A673 (cell line): ENCODE data around the gene EBLN2. TPM values are rescaled to one million over a fixed set of nuclear protein-coding genes. Genes with fewer than 3 reads are reported as not detected.

Experiments
- BruUV-seq: library from RNA; stranded (reverse); fragments of 400-500 nt; replicated peaks from 2 replicates; lab custom pipeline; 2021; lab: Mats Ljungman, UMichigan
- CTCF ChIA-PET: fragments of 300-600 bp; sonication (Branson Sonifier 250); formaldehyde crosslinking; loops from one replicate; lab custom pipeline; 2022; ENCODE audit warnings: antibody characterized with exemption; lab: Charles Lee
- POLR2A ChIA-PET: fragments of 300-600 bp; sonication (Branson Sonifier 250); formaldehyde crosslinking; loops from one replicate; lab custom pipeline; 2022; ENCODE audit warnings: antibody characterized with exemption; ENCODE audit not compliant: low non-redundant PET; lab: Charles Lee
- DNase-seq: peaks from one replicate; pipeline ENCODE4 v3.0.0-alpha.2; 2015; ENCODE audit warnings: low spot score
- H3K27ac ChIP-seq: fragments of 200-600 bp; sonication (generic); 2 replicates; pipeline ENCODE4 v1.5.1; 2016; ENCODE audit warnings: mixed run types, low read depth, mild to moderate bottlenecking, mixed read lengths, antibody characterized with exemption, low read length; ENCODE audit not compliant: poor library complexity, severe bottlenecking
- H3K27me3 ChIP-seq: fragments of 200-600 bp; sonication (generic); replicated peaks from 2 replicates; pipeline ENCODE4 v1.6.1; 2017; ENCODE audit warnings: mixed run types, low read depth, mild to moderate bottlenecking, mixed read lengths, antibody characterized with exemption, low read length; ENCODE audit not compliant: insufficient read depth, poor library complexity
- H3K36me3 ChIP-seq: fragments of 200-600 bp; sonication (generic); 2 replicates; pipeline ENCODE4 v1.6.1; 2016; ENCODE audit warnings: mixed run types, mild to moderate bottlenecking, mixed read lengths, antibody characterized with exemption, low read length; ENCODE audit not compliant: insufficient read depth, poor library complexity, severe bottlenecking
- H3K4me1 ChIP-seq: fragments of 200-600 bp; sonication (generic); 2 replicates; pipeline ENCODE4 v1.6.1; 2017; ENCODE audit warnings: mixed run types, mild to moderate bottlenecking, mixed read lengths, antibody characterized with exemption, low read length; ENCODE audit not compliant: insufficient read depth, poor library complexity, severe bottlenecking
- H3K4me3 ChIP-seq: fragments of 200-600 bp; sonication (generic); 2 replicates; pipeline ENCODE4 v1.5.1; 2016; ENCODE audit warnings: low read depth, mixed run types, mild to moderate bottlenecking, mixed read lengths, low read length; ENCODE audit not compliant: poor library complexity, severe bottlenecking
- H3K9me3 ChIP-seq: fragments of 200-600 bp; sonication (generic); 2 replicates; pipeline ENCODE4 v1.6.1; 2016; ENCODE audit warnings: mixed run types, low read depth, mild to moderate bottlenecking, mixed read lengths, antibody characterized with exemption, low read length; ENCODE audit not compliant: poor library complexity, severe bottlenecking
- CTCF ChIP-seq: fragments of 300-800, 200-600 bp; sonication (generic); conservative IDR thresholded peaks from 2 replicates; pipeline ENCODE4 v1.5.1; 2017; ENCODE audit warnings: low read depth, mild to moderate bottlenecking, antibody characterized with exemption, low read length, moderate library complexity, mixed read lengths
- EZH2 ChIP-seq: fragments of 200-600 bp; sonication (generic); IDR thresholded peaks from 2 replicates; pipeline ENCODE4 v1.6.1; 2017; ENCODE audit warnings: borderline replicate concordance, low read depth, mild to moderate bottlenecking, mixed read lengths, antibody characterized with exemption, low read length; ENCODE audit not compliant: poor library complexity, severe bottlenecking
- intact Hi-C: fragments of 100-400 bp; cut with micrococcal nuclease; formaldehyde crosslinking; loops from one replicate; pipeline ENCODE4 v1.10.0; 2022; ENCODE audit not compliant: unreplicated experiment
- total RNA-seq: library from RNA; stranded (reverse); gene quantifications from 2 replicates; pipeline ENCODE4 v1.2.3, GENCODE V29; 2021

Gene EBLN2
- total RNA-seq, 1 experiment from 2014 or later, result 2.2 TPM

GRCh38 chr3:73021301-73021835 is 40.1 kb upstream of the EBLN2 start:
- CTCF ChIA-PET, result interaction anchor here (0.6 kb wide), 1 partner anchor 82 kb away, joined by 5 read pairs; no protein-coding TSS in a partner anchor
- Histone ChIP-seq H3K4me3 (no peak overlapping the region), H3K36me3 (no peaks in the 10 kb centered on the region), H3K27ac (no peak overlapping the region), H3K4me1 (no peaks in the 10 kb centered on the region), H3K9me3 (no peaks in the 10 kb centered on the region), H3K27me3 (no peaks in the 10 kb centered on the region)
- intact Hi-C loops, result no loop called here
- DNase-seq, result no peak
- TF ChIP-seq EZH2, result no peak
- no peak for TF ChIP-seq CTCF
- BruUV-seq, result no TSS peak
- POLR2A ChIA-PET, result no interaction called here

GRCh38 chr3:73024836-73025235 is 36.6 kb upstream of the EBLN2 start:
- H3K27me3 ChIP-seq, result no peaks in the 10 kb centered on the region
- H3K27ac ChIP-seq, result no peak overlapping the region
- BruUV-seq, result no TSS peak
- no peak overlapping the region for H3K4me3 ChIP-seq
- no peaks in the 10 kb centered on the region for H3K4me1 ChIP-seq
- intact Hi-C loops, result no loop called here
- DNase-seq, result no peak
- no peaks in the 10 kb centered on the region for H3K36me3 ChIP-seq
- ChIA-PET CTCF (no interaction called here), POLR2A (no interaction called here)
- TF ChIP-seq CTCF (no peak), EZH2 (no peak)
- H3K9me3 ChIP-seq, result no peaks in the 10 kb centered on the region

GRCh38 chr3:73026111-73026759 is 35.2 kb upstream of the EBLN2 start:
- CTCF ChIA-PET, result no interaction called here

GRCh38 chr3:73026760-73027113 is 34.7 kb upstream of the EBLN2 start:
- Histone ChIP-seq H3K4me3 (no peak overlapping the region), H3K4me1 (no peaks in the 10 kb centered on the region), H3K36me3 (no peaks in the 10 kb centered on the region), H3K27ac (no peak overlapping the region), H3K9me3 (no peaks in the 10 kb centered on the region), H3K27me3 (no peaks in the 10 kb centered on the region)
- DNase-seq, result no peak
- intact Hi-C loops, result no loop called here
- TF ChIP-seq CTCF (no peak), EZH2 (no peak)
- BruUV-seq, result no TSS peak
- ChIA-PET POLR2A (no interaction called here), CTCF (no interaction called here)

More at GRCh38 chr3:73026111-73026759, 35.2 kb upstream of the EBLN2 start:
- POLR2A ChIA-PET, result no interaction called here
- no peaks in the 10 kb centered on the region for H3K27me3 ChIP-seq
- DNase-seq, result no peak
- no TSS peak for BruUV-seq
- H3K4me3 ChIP-seq, result no peak overlapping the region
- intact Hi-C loops, result no loop called here
- H3K9me3 ChIP-seq, result no peaks in the 10 kb centered on the region
- no peak for TF ChIP-seq EZH2
- H3K4me1 ChIP-seq, result no peaks in the 10 kb centered on the region
- H3K36me3 ChIP-seq, result no peaks in the 10 kb centered on the region
- H3K27ac ChIP-seq, result no peak overlapping the region
